ENCODE measurements around the gene GSK3B.
"Not testable (repeated sequence)": the region's sequence is repeated elsewhere in the genome, so short reads cannot be mapped to it uniquely, and the experiment has no call there.

GSK3B gene

GRCh38 chr3:120018299-120018698, 75.9 kb downstream of the GSK3B start:
- TF ChIP-seq PKNOX1 (IDR thresholded peaks at IDR 0.05) (no peak), SP1 (IDR thresholded peaks at IDR 0.05) (no peak), BHLHE40 (IDR thresholded peaks at IDR 0.05; ENCODE audit: borderline replicate concordance) (no peak), HDGF (IDR thresholded peaks at IDR 0.05; ENCODE audit: borderline replicate concordance) (no peak)
- POLR2A ChIA-PET = no interaction called here
- CTCF ChIA-PET = no interaction called here
- DNase-seq (ENCODE audit: extremely low spot score) = no peak

- DNase-seq (ENCODE audit: extremely low spot score) = no peak
- TF ChIP-seq TARDBP (IDR thresholded peaks at IDR 0.05) (no peak), FOXM1 (IDR thresholded peaks at IDR 0.05; ENCODE audit: borderline replicate concordance) (no peak), LEF1 (IDR thresholded peaks at IDR 0.05; ENCODE audit: borderline replicate concordance) (no peak), SP1 (IDR thresholded peaks at IDR 0.05) (no peak), HDGF (IDR thresholded peaks at IDR 0.05; ENCODE audit: borderline replicate concordance) (no peak), FOXK2 (IDR thresholded peaks at IDR 0.05) (no peak), PKNOX1 (IDR thresholded peaks at IDR 0.05) (no peak), CTBP1 (IDR thresholded peaks at IDR 0.05; ENCODE audit: borderline replicate concordance) (no peak), ARNT (IDR thresholded peaks at IDR 0.05) (no peak), NFRKB (IDR thresholded peaks at IDR 0.05) (no peak), ELF4 (IDR thresholded peaks at IDR 0.05) (no peak), BHLHE40 (IDR thresholded peaks at IDR 0.05; ENCODE audit: borderline replicate concordance) (no peak)
- POLR2A ChIA-PET = interaction anchor here (0.8 kb wide), 1 partner anchor 77 kb away, joined by 3 read pairs; the partner anchor contains the start of gene GSK3B
- CTCF ChIA-PET = no interaction called here
These were observed 76.6 kb downstream of the GSK3B start for GRCh38 chr3:120017692-120018091.

GRCh38 chr3:120013481-120013880, 80.8 kb downstream of the GSK3B start:
- CTCF ChIA-PET = no interaction called here
- TF ChIP-seq FOXK2 (IDR thresholded peaks at IDR 0.05) (no peak), SP1 (IDR thresholded peaks at IDR 0.05) (no peak), LEF1 (IDR thresholded peaks at IDR 0.05; ENCODE audit: borderline replicate concordance) (no peak)
- POLR2A ChIA-PET = no interaction called here
- DNase-seq (ENCODE audit: extremely low spot score) = no peak

- DNase-seq (ENCODE audit: extremely low spot score); CTCF ChIA-PET; POLR2A ChIA-PET: not testable (repeated sequence)
These were observed 88.5 kb downstream of the GSK3B start for GRCh38 chr3:120005741-120006140.

GRCh38 chr3:120004008-120004498, 90.2 kb downstream of the GSK3B start:
- DNase-seq (ENCODE audit: extremely low spot score) = not testable (repeated sequence)
- POLR2A ChIA-PET = interaction anchor here (1.5 kb wide), 1 partner anchor 92 kb away, joined by 3 read pairs; no protein-coding TSS in a partner anchor
- CTCF ChIA-PET = interaction anchor here (1.0 kb wide), 1 partner anchor 11 kb away, joined by 5 read pairs; no protein-coding TSS in a partner anchor

GRCh38 chr3:119998166-119998565, 96.1 kb downstream of the GSK3B start:
- ChIA-PET POLR2A (no interaction called here), CTCF (no interaction called here)
- DNase-seq (ENCODE audit: extremely low spot score) = no peak
- TF ChIP-seq ZNF384 (IDR thresholded peaks at IDR 0.05) (no peak), HDGF (IDR thresholded peaks at IDR 0.05; ENCODE audit: borderline replicate concordance) (no peak), PKNOX1 (IDR thresholded peaks at IDR 0.05) (no peak), ARNT (IDR thresholded peaks at IDR 0.05) (no peak), SUZ12 (IDR thresholded peaks at IDR 0.05) (no peak), FOXM1 (IDR thresholded peaks at IDR 0.05; ENCODE audit: borderline replicate concordance) (no peak), CTBP1 (IDR thresholded peaks at IDR 0.05; ENCODE audit: borderline replicate concordance) (no peak), SP1 (IDR thresholded peaks at IDR 0.05) (no peak), LEF1 (IDR thresholded peaks at IDR 0.05; ENCODE audit: borderline replicate concordance) (no peak), TARDBP (IDR thresholded peaks at IDR 0.05) (no peak), BHLHE40 (IDR thresholded peaks at IDR 0.05; ENCODE audit: borderline replicate concordance) (no peak), FOXA1 (IDR thresholded peaks at IDR 0.05) (no peak), ELF4 (IDR thresholded peaks at IDR 0.05) (no peak), NFRKB (IDR thresholded peaks at IDR 0.05) (no peak), L3MBTL2 (conservative IDR thresholded peaks at IDR 0.05) (no peak), FOXK2 (IDR thresholded peaks at IDR 0.05) (no peak)

- no peak for DNase-seq (ENCODE audit: extremely low spot score)
- POLR2A ChIA-PET = no interaction called here
- no peak for TF ChIP-seq FOXK2 (IDR thresholded peaks at IDR 0.05)
- TF ChIP-seq LEF1 (IDR thresholded peaks at IDR 0.05; ENCODE audit: borderline replicate concordance) = no peak
- no peak for TF ChIP-seq PKNOX1 (IDR thresholded peaks at IDR 0.05)
- TF ChIP-seq ARNT (IDR thresholded peaks at IDR 0.05) = no peak
- CTCF ChIA-PET = no interaction called here
These were observed 103.4 kb downstream of the GSK3B start for GRCh38 chr3:119990888-119991287.

Data from HEK293T (cell line).